ENCODE measurements around the gene PYGO2. TPM values are rescaled to one million over a fixed set of nuclear protein-coding genes. Genes with fewer than 3 reads are reported as not detected.

The PYGO2 gene
- total RNA-seq, 1 experiment from 2014 or later = 35.9 TPM

- no TSS peak for BruUV-seq (replicated peaks)
- no peaks in the 10 kb centered on the region for H3K27me3 Mint-ChIP-seq (ENCODE audit: insufficient read depth, unreplicated experiment)
- ChIA-PET POLR2A (interaction anchor here (1.0 to 1.7 kb wide), 2 partner anchors 23 to 26 kb away, joined by 3 to 5 read pairs; partner anchors contain the start of gene PMVK), CTCF (interaction anchor here (0.9 to 1.5 kb wide), 3 partner anchors 9 to 347 kb away, joined by 3 to 4 read pairs (median 3); partner anchors contain the start of gene PMVK)
- H3K9me3 Mint-ChIP-seq (ENCODE audit: unreplicated experiment) = peaks cover 20% of the 10 kb centered on the region
- no peak overlapping the region for H3K4me3 Mint-ChIP-seq (ENCODE audit: unreplicated experiment)
- TF ChIP-seq CTCF (IDR thresholded peaks at IDR 0.05; ENCODE audit: unreplicated experiment) = no peak
- peaks cover 12% of the 10 kb centered on the region for H3K36me3 Mint-ChIP-seq (ENCODE audit: insufficient read depth, unreplicated experiment)
- DNase-seq (ENCODE audit: unreplicated experiment) = no peak
- no peaks in the 10 kb centered on the region for H3K4me1 Mint-ChIP-seq (ENCODE audit: insufficient read depth, unreplicated experiment)
- no peak overlapping the region for H3K27ac Mint-ChIP-seq (ENCODE audit: low read depth, unreplicated experiment)
- intact Hi-C loops (cut with micrococcal nuclease) = no loop called here
Observed at GRCh38 chr1:154913273-154913672, 48.3 kb downstream of the PYGO2 start.

GRCh38 chr1:154912755-154913154, 48.8 kb downstream of the PYGO2 start:
- Mint-ChIP-seq H3K4me1 (ENCODE audit: insufficient read depth, unreplicated experiment) (no peaks in the 10 kb centered on the region), H3K36me3 (ENCODE audit: insufficient read depth, unreplicated experiment) (peaks cover 11% of the 10 kb centered on the region), H3K9me3 (ENCODE audit: unreplicated experiment) (peaks cover 20% of the 10 kb centered on the region), H3K4me3 (ENCODE audit: unreplicated experiment) (no peak overlapping the region), H3K27me3 (ENCODE audit: insufficient read depth, unreplicated experiment) (no peaks in the 10 kb centered on the region), H3K27ac (ENCODE audit: low read depth, unreplicated experiment) (no peak overlapping the region)
- TF ChIP-seq CTCF (IDR thresholded peaks at IDR 0.05; ENCODE audit: unreplicated experiment) = no peak
- CTCF ChIA-PET = interaction anchor here (0.6 to 1.5 kb wide), 4 partner anchors 8 to 347 kb away, joined by 3 to 4 read pairs (median 3); partner anchors contain the start of gene PMVK
- intact Hi-C loops (cut with micrococcal nuclease) = no loop called here
- POLR2A ChIA-PET = interaction anchor here (1.0 to 1.7 kb wide), 2 partner anchors 24 to 26 kb away, joined by 3 to 5 read pairs; partner anchors contain the start of gene PMVK
- DNase-seq (ENCODE audit: unreplicated experiment) = no peak
- BruUV-seq (replicated peaks) = no TSS peak

DNA sequence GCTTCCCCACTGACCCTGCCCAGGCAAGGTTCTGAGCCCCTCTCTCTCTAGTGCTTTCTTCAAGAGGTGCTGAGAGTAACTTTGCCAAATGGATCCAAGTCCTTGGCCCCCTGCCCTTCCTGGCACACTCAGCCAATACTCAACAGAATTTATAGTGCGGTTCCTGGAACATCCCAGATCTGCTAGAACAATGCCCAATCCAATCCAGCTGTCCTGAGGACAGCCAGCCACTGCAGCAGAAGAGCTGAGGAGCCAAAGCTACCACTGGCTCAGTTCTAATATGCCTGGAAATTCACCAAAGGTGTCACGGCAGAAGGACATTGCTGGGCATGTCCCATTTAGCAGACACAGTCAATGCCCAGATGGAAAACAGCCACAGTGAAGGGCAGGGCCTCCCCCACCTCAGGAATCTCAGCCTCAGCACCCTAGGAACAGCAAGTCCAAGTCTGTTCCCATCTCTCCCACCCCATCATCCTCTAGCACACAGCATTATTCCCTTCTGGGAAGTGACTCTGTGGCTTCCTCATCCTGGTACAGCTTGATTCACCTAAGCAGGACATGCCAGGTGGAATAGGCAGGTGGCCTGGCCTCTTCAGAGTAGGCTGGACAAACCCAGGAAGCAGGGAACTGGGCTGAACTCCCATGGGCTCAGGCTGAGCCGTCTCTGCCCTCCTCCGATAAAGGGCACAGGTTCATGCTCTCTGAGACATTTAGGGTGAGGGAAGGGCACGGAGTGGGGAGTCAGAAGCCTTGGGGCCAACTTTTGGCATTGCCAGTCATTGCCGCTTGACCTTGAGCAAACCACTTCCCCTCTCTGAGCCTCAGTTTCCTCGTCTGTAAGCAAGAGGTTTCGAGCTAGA, 49.7 kb downstream of the PYGO2 start:
- no peak overlapping the region for H3K4me3 Mint-ChIP-seq (ENCODE audit: unreplicated experiment)
- no peak for TF ChIP-seq CTCF (IDR thresholded peaks at IDR 0.05; ENCODE audit: unreplicated experiment)
- H3K36me3 Mint-ChIP-seq (ENCODE audit: insufficient read depth, unreplicated experiment) = peaks cover 5% of the 10 kb centered on the region
- intact Hi-C loops (cut with micrococcal nuclease) = no loop called here
- peaks cover 20% of the 10 kb centered on the region for H3K9me3 Mint-ChIP-seq (ENCODE audit: unreplicated experiment)
- POLR2A ChIA-PET = interaction anchor here (1.0 to 1.7 kb wide), 2 partner anchors 25 to 27 kb away, joined by 3 to 5 read pairs; partner anchors contain the start of gene PMVK
- no peak for DNase-seq (ENCODE audit: unreplicated experiment)
- no peaks in the 10 kb centered on the region for H3K27me3 Mint-ChIP-seq (ENCODE audit: insufficient read depth, unreplicated experiment)
- H3K4me1 Mint-ChIP-seq (ENCODE audit: insufficient read depth, unreplicated experiment) = no peaks in the 10 kb centered on the region
- BruUV-seq (replicated peaks) = no TSS peak
- CTCF ChIA-PET = interaction anchor here (0.6 to 1.0 kb wide), 4 partner anchors 8 to 174 kb away, joined by 3 to 4 read pairs (median 3); no protein-coding TSS in a partner anchor
- H3K27ac Mint-ChIP-seq (ENCODE audit: low read depth, unreplicated experiment) = no peak overlapping the region

DNA sequence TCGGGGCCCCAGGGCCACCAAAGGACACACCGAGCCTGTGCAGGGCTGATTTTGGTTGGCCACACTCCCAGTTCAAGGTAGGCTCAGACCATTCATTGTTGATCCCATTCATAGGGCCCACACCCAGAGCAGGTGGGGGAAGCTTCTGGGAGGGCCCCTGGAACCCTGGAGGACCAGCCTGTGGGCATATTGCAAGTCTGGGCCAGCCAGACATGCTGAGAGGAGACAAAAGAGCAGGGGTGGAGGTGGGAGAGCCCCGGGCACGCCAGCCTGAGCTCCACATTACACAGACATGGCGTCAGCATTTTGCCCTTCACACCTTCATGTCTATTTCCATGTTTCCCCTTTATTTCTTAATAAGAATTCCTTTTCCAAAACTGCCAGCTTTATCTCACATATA, 50.7 kb downstream of the PYGO2 start:
- TF ChIP-seq CTCF (IDR thresholded peaks at IDR 0.05; ENCODE audit: unreplicated experiment) = no peak
- no peak overlapping the region for H3K27ac Mint-ChIP-seq (ENCODE audit: low read depth, unreplicated experiment)
- H3K27me3 Mint-ChIP-seq (ENCODE audit: insufficient read depth, unreplicated experiment) = no peaks in the 10 kb centered on the region
- H3K36me3 Mint-ChIP-seq (ENCODE audit: insufficient read depth, unreplicated experiment) = peaks cover 5% of the 10 kb centered on the region
- intact Hi-C loops (cut with micrococcal nuclease) = no loop called here
- H3K4me3 Mint-ChIP-seq (ENCODE audit: unreplicated experiment) = no peak overlapping the region
- ChIA-PET POLR2A (no interaction called here), CTCF (interaction anchor here (1.1 to 1.7 kb wide), 4 partner anchors 21 to 31 kb away, joined by 3 to 5 read pairs (median 4); partner anchors contain the start of gene PMVK)
- peaks cover 13% of the 10 kb centered on the region for H3K9me3 Mint-ChIP-seq (ENCODE audit: unreplicated experiment)
- DNase-seq (ENCODE audit: unreplicated experiment) = no peak
- BruUV-seq (replicated peaks) = no TSS peak
- H3K4me1 Mint-ChIP-seq (ENCODE audit: insufficient read depth, unreplicated experiment) = no peaks in the 10 kb centered on the region

All from MCF 10A (cell line).